HG02610 (cell line): ENCODE measurements around the gene SLK.

Experiments used
- ATAC-seq: cut with Tn5 transposase; IDR thresholded peaks from one replicate; pipeline ENCODE4 v1.9.1; 2021; ENCODE audit warnings: mild to moderate bottlenecking, moderate library complexity; ENCODE audit not compliant: unreplicated experiment

SLK gene

GRCh38 chr10:103985726-103986125 is 18.8 kb downstream of the SLK start:
- no peak for ATAC-seq

- peak; percentile 51 for ATAC-seq
These were observed 19.4 kb downstream of the SLK start for GRCh38 chr10:103986360-103986759.

GRCh38 chr10:103990121-103990520 is 23.2 kb downstream of the SLK start:
- ATAC-seq, result no peak

GRCh38 chr10:103990531-103990930 is 23.6 kb downstream of the SLK start:
- ATAC-seq, result no peak

- no peak for ATAC-seq
These were observed 24.6 kb downstream of the SLK start for GRCh38 chr10:103991393-103992128.

GRCh38 chr10:103995134-103995533 is 28.2 kb downstream of the SLK start:
- ATAC-seq, result no peak

GRCh38 chr10:103998805-103999204 is 31.9 kb downstream of the SLK start:
- no peak for ATAC-seq

GRCh38 chr10:104002911-104003310 is 36.0 kb downstream of the SLK start:
- ATAC-seq, result no peak

GRCh38 chr10:104005172-104005863 is 38.4 kb downstream of the SLK start:
- no peak for ATAC-seq

- ATAC-seq, result no peak
These were observed 45.0 kb downstream of the SLK start for GRCh38 chr10:104011904-104012303.

- ATAC-seq, result no peak
These were observed 46.5 kb downstream of the SLK start for GRCh38 chr10:104013489-104013888.

- no peak for ATAC-seq
These were observed 47.2 kb downstream of the SLK start for GRCh38 chr10:104014176-104014575.

GRCh38 chr10:104016661-104017060 is 49.7 kb downstream of the SLK start:
- ATAC-seq, result no peak

- ATAC-seq, result no peak
These were observed 51.5 kb downstream of the SLK start for GRCh38 chr10:104018471-104018870.

- no peak for ATAC-seq
These were observed 53.1 kb downstream of the SLK start for GRCh38 chr10:104020020-104020419.

- ATAC-seq, result no peak
These were observed 54.3 kb downstream of the SLK start for GRCh38 chr10:104021246-104021645.

GRCh38 chr10:104022026-104022425 is 55.1 kb downstream of the SLK start:
- no peak for ATAC-seq

- no peak for ATAC-seq
These were observed 58.6 kb downstream of the SLK start for GRCh38 chr10:104025524-104025923.

- no peak for ATAC-seq
These were observed 59.8 kb downstream of the SLK start for GRCh38 chr10:104026762-104027161.

GRCh38 chr10:104028146-104028545 is 61.2 kb downstream of the SLK start:
- no peak for ATAC-seq

- ATAC-seq, result no peak
These were observed 62.0 kb downstream of the SLK start for GRCh38 chr10:104028823-104029520.

GRCh38 chr10:104029521-104029860 is 62.6 kb downstream of the SLK start:
- no peak for ATAC-seq
